ACC112 (cell line): Measurements from ENCODE around the gene ANKMY1.

Experiments
- H2AFZ ChIP-seq: fragments of 200-600 bp; sonication (generic); one replicate; pipeline ENCODE4 v1.6.0; 2017; ENCODE audit warnings: antibody characterized with exemption, low read length; ENCODE audit not compliant: unreplicated experiment
- H3K27ac ChIP-seq: fragments of 200-600 bp; sonication (generic); 2 replicates; pipeline ENCODE4 v1.5.1; 2014; ENCODE audit warnings: low read depth, mild to moderate bottlenecking, antibody characterized with exemption, low read length, moderate library complexity
- H3K27me3 ChIP-seq: fragments of 200-600 bp; sonication (generic); 2 replicates; pipeline ENCODE4 v1.6.1; 2014; ENCODE audit warnings: mild to moderate bottlenecking, antibody characterized with exemption, low read length, moderate library complexity, mixed read lengths; ENCODE audit not compliant: insufficient read depth
- H3K36me3 ChIP-seq: fragments of 200-600 bp; sonication (generic); 2 replicates; pipeline ENCODE4 v1.6.1; 2016; ENCODE audit warnings: mild to moderate bottlenecking, antibody characterized with exemption, low read length, moderate library complexity, mixed read lengths; ENCODE audit not compliant: insufficient read depth
- H3K4me1 ChIP-seq: fragments of 200-600 bp; sonication (generic); one replicate; pipeline ENCODE4 v1.6.1; 2016; ENCODE audit warnings: low read length, mixed read lengths; ENCODE audit not compliant: insufficient read depth, unreplicated experiment, control insufficient read depth
- H3K4me3 ChIP-seq: fragments of 200-600 bp; sonication (generic); 2 replicates; pipeline ENCODE4 v1.5.1; 2014; ENCODE audit warnings: mild to moderate bottlenecking, low read depth, low read length
- H3K79me2 ChIP-seq: fragments of 200-600 bp; sonication (generic); one replicate; pipeline ENCODE4 v1.6.0; 2016; ENCODE audit warnings: low read length; ENCODE audit not compliant: control insufficient read depth, unreplicated experiment, insufficient read depth

ANKMY1 gene

GRCh38 chr2:240512666-240513535 is 44.9 kb downstream of the ANKMY1 start:
- Histone ChIP-seq H3K36me3 (no peaks in the 10 kb centered on the region), H3K27ac (no peak overlapping the region), H3K4me1 (peaks cover 5% of the 10 kb centered on the region), H3K27me3 (no peaks in the 10 kb centered on the region), H3K4me3 (no peak overlapping the region), H3K79me2 (no peaks in the 10 kb centered on the region), H2AFZ (no peak overlapping the region)

- Histone ChIP-seq H3K4me3 (no peak overlapping the region), H3K27ac (no peak overlapping the region), H3K36me3 (no peaks in the 10 kb centered on the region)
Measured at GRCh38 chr2:240512109-240512485, 45.7 kb downstream of the ANKMY1 start.

GRCh38 chr2:240511351-240512108 is 46.3 kb downstream of the ANKMY1 start:
- peaks cover 5% of the 10 kb centered on the region for H3K4me1 ChIP-seq
- H3K27me3 ChIP-seq, result no peaks in the 10 kb centered on the region
- H2AFZ ChIP-seq, result no peak overlapping the region
- no peak overlapping the region for H3K27ac ChIP-seq
- H3K4me3 ChIP-seq, result no peak overlapping the region
- no peaks in the 10 kb centered on the region for H3K36me3 ChIP-seq
- no peaks in the 10 kb centered on the region for H3K79me2 ChIP-seq

More at GRCh38 chr2:240512109-240512485, 45.7 kb downstream of the ANKMY1 start:
- Histone ChIP-seq H2AFZ (no peak overlapping the region), H3K4me1 (peaks cover 5% of the 10 kb centered on the region), H3K79me2 (no peaks in the 10 kb centered on the region), H3K27me3 (no peaks in the 10 kb centered on the region)

DNA sequence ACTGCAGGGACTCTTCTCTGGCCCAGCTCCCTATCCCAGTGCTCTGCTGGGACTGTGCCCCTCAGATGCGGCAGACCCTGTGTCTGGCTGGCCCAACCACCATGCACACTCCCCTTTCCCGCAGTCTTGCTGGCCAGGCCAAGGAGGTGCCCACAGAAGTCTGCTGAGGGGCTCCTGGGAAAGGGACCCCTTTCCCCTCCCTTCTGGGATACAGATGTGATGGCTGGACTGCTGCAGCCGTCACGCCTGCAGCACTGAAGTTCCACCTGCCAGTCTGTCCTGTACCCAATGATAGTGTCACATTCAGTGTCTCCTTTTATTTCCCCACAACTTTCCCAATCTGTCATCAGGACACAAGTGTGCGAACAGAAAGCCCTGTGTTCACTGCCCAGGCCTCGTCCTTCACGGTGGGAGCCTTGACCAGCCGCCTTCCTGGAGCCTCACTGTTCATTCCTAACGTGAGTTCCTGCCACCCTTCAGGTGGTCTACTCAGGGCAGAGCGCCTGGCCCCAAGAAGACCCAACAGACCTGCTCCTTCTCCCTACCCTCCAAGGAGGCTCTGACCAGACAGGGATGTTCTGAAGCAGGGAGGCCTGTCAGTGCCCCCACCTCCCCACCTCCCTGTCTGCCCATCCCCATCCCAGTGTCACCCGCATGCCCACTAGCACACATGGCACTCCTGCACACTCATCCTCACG is 47.1 kb downstream of the ANKMY1 start:
- H3K4me3 ChIP-seq, result no peak overlapping the region
- H3K27me3 ChIP-seq, result no peaks in the 10 kb centered on the region
- H3K36me3 ChIP-seq, result no peaks in the 10 kb centered on the region
- H3K79me2 ChIP-seq, result no peaks in the 10 kb centered on the region
- no peak overlapping the region for H3K27ac ChIP-seq
- no peak overlapping the region for H2AFZ ChIP-seq
- H3K4me1 ChIP-seq, result peaks cover 5% of the 10 kb centered on the region

GRCh38 chr2:240509667-240510512 is 47.9 kb downstream of the ANKMY1 start:
- H3K27ac ChIP-seq, result no peak overlapping the region
- peaks cover 5% of the 10 kb centered on the region for H3K4me1 ChIP-seq
- H3K4me3 ChIP-seq, result no peak overlapping the region
- no peaks in the 10 kb centered on the region for H3K27me3 ChIP-seq
- H3K36me3 ChIP-seq, result no peaks in the 10 kb centered on the region
- H3K79me2 ChIP-seq, result no peaks in the 10 kb centered on the region
- H2AFZ ChIP-seq, result no peak overlapping the region

- Histone ChIP-seq H3K79me2 (no peaks in the 10 kb centered on the region), H3K4me1 (peaks cover 4% of the 10 kb centered on the region), H3K36me3 (no peaks in the 10 kb centered on the region), H2AFZ (no peak overlapping the region), H3K27me3 (no peaks in the 10 kb centered on the region), H3K27ac (no peak overlapping the region), H3K4me3 (no peak overlapping the region)
Measured at GRCh38 chr2:240508832-240509545, 48.8 kb downstream of the ANKMY1 start.

GRCh38 chr2:240507778-240508251 is 50.0 kb downstream of the ANKMY1 start:
- Histone ChIP-seq H2AFZ (no peak overlapping the region), H3K27ac (no peak overlapping the region), H3K4me1 (no peaks in the 10 kb centered on the region), H3K4me3 (no peak overlapping the region), H3K27me3 (no peaks in the 10 kb centered on the region), H3K79me2 (no peaks in the 10 kb centered on the region), H3K36me3 (no peaks in the 10 kb centered on the region)

GRCh38 chr2:240507060-240507777 is 50.6 kb downstream of the ANKMY1 start:
- no peak overlapping the region for H3K27ac ChIP-seq
- no peaks in the 10 kb centered on the region for H3K79me2 ChIP-seq
- H3K4me1 ChIP-seq, result no peaks in the 10 kb centered on the region
- H3K36me3 ChIP-seq, result no peaks in the 10 kb centered on the region
- H3K4me3 ChIP-seq, result no peak overlapping the region
- no peaks in the 10 kb centered on the region for H3K27me3 ChIP-seq
- H2AFZ ChIP-seq, result no peak overlapping the region

- H3K4me1 ChIP-seq, result no peaks in the 10 kb centered on the region
- no peaks in the 10 kb centered on the region for H3K79me2 ChIP-seq
- H3K4me3 ChIP-seq, result no peak overlapping the region
- no peak overlapping the region for H3K27ac ChIP-seq
- H3K27me3 ChIP-seq, result no peaks in the 10 kb centered on the region
- no peaks in the 10 kb centered on the region for H3K36me3 ChIP-seq
- H2AFZ ChIP-seq, result no peak overlapping the region
Measured at GRCh38 chr2:240506406-240507059, 51.3 kb downstream of the ANKMY1 start.
